ENCODE results near the gene RIPPLY2.
"Not testable (repeated sequence)": the region's sequence is repeated elsewhere in the genome, so short reads cannot be mapped to it uniquely, and the experiment has no call there.

Gene RIPPLY2

DNA sequence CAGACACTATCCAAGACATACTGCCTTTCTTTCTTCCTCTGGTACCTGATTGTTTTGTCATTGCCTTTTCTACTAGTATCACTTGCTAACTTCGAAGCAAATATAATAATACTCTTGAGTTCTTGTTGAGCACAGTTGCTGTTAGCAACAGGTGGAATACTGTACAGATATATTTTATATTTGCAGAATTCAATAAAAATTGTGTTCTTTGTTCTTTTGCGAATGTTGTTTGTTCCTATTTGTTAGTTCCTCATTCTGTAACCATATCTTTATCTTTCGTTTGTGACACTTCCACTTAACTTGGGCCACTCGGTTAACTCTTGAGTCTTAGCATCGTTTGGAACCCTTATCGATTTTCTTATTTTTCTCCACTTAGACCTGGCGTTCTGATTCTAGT lies 7.2 kb downstream of the RIPPLY2 start:
- no peak for DNase-seq (ENCODE audit: low spot score)

DNA sequence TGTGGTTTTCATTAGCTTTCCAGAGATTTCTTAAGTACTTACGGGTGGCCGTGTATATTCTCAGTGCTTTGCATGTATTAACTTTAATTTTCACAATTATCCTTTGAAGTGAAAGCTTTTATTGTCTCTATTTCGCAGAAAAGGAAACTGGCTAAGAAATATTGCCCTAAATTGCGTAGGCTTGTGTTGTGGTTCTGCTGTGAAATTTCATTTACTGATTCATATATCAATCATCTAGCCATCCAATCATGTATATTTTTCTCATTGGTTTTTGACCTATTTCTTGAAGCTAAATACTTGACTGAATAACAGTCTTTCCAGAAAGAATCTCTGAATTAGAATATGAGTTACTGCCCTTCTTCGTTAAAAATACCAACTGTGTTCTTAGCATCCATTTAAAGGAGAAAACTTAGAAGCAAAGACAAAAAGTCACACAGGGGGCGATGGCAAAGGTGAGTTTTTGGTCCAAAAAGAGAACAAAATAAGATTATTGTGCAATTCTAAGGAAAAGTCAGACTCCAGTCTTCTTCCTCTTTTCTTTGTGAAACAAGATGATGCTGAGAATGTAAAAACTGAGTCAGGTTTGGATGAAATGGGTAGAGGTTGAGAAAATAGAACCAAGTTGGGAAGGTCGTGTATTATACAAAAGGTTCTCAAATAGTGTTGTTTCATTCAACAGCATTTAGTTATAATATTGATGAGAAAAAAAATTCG lies 7.8 kb downstream of the RIPPLY2 start:
- no peak for DNase-seq (ENCODE audit: low spot score)

DNA sequence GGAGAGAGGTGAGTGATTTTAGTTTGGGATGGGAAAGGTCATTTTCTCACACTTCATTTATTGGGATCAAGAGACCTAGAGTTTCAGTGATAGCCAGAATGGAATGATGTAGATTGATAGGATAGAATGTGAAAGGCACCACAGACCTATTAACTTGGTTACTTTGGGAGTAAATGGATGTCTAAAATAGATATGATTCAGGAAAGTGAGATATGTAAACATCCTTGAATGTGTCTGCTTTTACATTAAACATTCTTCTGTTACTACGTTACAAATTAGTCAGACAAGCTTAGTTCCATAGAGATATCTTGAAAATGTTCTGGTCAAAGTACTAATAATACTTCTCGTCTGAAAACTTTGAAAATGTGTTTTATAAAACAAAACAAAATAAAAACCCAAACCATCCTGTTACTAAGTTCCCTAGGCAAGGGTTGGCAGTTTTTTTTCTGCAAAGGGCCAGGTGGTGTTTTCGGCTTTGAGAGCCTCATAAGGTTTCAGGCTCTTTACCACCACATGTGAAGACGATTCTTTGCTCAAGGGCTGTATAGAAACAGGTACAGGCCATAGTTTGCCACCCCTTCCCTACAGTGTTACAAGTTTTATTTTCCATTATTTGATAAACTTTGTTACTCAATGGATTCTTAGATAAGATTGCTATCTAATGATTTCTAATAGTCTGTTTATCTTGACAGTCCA lies 9.8 kb downstream of the RIPPLY2 start:
- DNase-seq (ENCODE audit: low spot score): no peak

DNA sequence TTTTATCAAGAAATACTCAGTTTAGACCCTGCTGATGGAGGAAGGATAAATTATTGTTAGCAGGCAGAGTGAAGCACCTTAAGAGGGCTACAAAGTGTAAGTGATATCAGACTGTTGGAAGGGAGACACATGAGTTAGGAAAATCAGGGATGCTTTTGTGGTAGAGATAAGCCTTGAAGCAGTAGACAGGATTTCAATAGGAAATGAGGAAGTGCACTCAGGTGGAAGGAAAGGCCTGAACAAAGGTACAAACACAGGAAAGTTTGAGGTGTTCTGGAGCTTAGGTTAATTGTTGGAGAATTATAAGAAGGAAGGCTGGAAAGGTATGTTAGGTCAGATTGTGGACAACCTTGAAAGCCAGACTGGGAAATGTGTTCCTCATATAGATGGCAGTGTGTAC lies 13.9 kb downstream of the RIPPLY2 start:
- no peak for DNase-seq (ENCODE audit: low spot score)

DNA sequence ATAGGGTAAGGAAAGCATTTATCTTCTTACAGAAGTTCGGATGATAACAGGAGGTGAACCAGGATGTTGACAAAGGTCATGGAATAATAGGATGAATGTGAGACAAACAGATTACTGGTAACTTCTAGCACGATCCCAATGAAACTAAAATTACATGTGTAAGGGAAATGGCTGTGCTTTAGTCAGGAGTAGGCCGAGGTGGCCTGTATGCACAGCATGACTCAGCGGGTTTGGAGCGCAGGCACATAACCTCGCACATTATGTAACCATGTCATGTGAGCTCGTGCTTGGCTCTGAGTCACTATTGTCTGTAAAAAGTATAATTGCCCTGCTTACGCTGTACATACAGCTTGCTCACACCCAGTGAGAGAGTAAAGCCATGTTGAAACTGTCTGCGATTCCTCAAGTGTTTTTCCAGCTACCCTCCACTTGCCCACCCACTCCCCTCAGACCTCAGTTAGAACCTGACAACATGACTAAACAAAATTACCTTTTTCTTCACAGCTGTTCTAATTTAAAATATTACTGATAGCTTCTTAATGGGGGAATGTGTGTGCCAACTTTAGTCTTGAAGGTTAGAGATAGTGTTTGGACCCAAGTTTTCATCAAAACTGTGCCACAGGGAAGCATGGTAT lies 14.5 kb downstream of the RIPPLY2 start:
- DNase-seq (ENCODE audit: low spot score): peak; percentile 31

DNA sequence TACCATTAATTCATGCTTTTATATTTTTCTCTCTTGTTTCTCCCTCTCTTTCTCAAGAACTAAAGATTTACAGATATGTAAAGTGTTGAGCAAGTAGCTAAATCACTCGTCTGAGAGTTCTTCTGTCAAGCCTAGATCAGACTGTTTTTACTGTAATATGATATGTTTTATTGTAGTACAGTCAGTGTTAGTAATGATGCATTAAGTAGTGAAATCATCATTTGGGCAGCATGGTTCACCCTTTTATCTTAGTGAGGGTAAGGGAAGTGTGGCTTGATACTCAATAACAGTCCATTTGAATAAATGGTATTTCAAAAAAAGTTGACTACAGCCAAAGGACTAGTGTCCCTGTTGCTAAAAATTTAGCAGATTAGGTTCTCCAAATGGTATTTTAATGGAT lies 15.5 kb downstream of the RIPPLY2 start:
- no peak for DNase-seq (ENCODE audit: low spot score)

DNA sequence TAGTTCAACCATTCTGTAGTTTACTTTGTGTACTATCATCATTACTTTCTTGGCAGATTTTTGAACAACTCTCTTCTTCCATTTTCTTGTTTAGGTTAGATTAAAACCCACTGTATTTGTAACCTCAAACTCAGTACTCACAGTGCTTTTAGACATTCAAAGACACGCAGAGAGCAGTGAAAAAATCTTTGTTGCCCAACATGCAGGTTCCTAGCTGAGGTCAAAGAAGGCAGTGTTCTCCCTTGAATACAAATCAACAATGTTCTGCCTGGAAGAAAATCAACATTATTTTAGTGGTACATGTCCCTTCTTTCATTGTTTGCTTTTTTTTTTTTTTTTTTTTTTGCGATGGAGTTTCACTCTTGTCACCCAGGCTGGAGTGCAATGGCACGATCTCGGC lies 17.5 kb downstream of the RIPPLY2 start:
- peak; percentile 14 for DNase-seq (ENCODE audit: low spot score)

DNA sequence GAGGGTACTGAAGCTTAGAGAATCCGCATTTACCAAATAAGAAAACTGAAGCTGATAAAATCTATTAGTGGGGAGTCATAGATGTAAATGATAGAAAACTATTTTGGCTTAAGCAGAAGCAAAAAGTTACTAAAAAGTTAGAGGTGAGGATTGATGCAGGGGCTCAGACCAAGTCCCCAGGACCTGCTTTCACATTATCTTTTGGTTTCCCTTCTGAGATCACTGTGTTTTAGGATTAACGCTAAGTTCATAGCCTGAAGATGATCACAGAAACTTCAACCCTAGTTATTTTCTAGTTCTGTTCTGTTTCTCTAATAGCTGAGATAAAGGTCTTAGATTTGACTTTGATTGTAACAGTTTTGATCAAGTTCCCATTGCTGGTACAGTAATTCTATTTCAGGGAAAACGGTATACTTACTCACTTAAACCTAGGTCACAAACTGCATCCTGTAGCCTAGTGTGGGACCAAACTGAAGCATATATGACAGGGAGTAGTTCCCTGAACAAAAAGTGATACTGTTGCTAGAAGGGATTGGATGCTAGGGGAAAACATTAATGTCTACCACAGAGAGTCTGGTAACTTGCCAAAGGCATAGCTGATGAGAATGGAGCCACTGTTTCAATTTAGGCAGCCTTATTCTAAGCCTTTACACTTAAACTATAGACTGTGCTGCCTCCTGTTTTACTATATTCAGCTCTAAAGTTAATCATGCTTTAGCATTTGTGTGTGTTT lies 19.4 kb downstream of the RIPPLY2 start:
- peak; percentile 68 for DNase-seq (ENCODE audit: low spot score)

DNA sequence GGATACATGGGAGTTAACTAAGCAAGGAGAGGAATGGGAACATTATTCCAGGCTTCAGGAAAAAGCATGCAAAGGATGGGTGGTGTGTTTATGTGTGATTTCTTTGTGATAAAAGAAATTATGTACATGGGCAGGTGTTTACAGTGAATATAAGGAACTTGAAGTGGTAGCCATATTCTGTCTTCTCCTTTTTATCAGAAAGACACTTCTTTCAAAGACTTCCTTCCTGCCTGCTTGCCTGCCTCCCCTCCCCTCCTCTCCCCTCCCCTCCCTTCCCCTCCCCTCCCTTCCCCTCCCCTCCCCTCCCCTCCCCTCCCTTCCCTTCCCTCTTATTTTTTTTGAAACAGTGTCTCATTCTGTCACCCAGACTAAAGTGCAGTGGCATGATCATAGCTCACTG lies 20.7 kb downstream of the RIPPLY2 start:
- no peak for DNase-seq (ENCODE audit: low spot score)

DNA sequence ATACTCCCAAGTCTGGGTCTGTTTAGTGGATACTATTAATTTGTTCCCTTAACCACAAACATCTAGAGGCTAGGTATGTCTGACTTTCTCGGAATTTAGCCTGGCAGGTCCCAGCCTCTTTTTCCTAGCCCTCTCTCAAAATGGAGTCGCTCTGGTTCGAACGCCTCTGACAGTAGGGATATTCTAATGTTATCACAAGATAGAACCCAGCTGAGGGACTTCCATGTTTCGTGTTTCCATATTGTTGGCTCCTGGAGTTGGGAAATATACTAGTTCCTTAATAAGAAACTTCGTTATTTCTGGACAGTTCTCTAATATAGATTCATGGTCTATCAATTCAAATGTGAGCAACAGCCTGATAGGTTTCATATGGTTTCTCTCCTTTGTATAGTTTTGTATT lies 22.7 kb downstream of the RIPPLY2 start:
- DNase-seq (ENCODE audit: low spot score): no peak

DNA sequence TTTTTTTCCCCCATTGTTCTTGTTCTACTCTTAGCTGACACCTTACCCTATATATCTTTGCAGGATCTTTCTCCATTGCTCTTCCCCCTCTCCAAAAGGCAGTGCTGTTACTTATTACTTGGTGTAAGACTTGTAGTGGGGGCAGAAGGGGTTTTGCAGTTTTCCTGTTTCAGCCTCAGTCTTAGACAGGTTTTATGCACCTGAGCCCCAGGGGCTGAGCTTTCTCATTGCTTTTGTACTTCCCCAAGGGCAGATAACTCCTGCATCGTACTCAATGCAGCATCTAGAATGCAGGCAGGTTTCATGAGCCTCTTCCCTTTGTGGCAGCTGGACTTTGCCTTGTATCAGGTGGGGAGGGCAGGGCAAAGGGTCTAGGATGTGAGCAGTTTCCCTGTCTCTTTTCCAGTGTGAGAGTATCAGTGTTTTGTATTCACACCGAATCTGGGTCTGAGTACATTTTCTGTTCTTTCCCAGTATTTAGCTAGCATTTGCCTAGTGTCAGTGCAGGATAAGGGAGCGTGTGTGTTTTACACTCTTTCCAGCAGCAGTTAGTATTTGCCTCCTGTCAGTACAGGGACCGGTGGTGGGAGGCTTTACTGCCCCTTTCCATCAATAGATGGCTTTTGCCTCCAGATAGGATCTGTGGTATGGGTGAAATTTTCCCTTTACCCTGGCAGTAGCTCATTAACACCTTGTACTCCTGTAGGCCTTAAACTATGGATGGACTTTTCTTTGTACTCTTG lies 25.9 kb downstream of the RIPPLY2 start:
- no peak for DNase-seq (ENCODE audit: low spot score)

DNA sequence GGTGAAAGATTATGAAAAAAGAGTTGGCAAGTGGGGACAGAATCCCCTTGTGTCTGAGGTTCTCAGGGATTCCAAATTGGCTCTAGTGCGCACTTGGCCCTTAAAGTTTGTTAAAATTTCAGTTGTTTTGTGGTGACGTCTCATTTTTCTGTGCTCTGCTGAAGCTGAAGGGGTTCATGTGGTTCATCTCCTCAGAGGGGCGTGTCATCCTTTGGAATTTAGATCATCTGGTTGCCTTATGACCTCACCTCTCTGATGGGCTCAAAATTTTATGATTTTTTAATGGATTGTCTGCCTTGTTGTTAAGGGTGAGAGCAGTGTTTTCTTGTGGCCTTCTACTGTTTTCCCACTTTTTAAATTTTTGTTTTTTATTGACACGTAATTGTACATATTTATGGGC lies 26.6 kb downstream of the RIPPLY2 start:
- no peak for DNase-seq (ENCODE audit: low spot score)

DNA sequence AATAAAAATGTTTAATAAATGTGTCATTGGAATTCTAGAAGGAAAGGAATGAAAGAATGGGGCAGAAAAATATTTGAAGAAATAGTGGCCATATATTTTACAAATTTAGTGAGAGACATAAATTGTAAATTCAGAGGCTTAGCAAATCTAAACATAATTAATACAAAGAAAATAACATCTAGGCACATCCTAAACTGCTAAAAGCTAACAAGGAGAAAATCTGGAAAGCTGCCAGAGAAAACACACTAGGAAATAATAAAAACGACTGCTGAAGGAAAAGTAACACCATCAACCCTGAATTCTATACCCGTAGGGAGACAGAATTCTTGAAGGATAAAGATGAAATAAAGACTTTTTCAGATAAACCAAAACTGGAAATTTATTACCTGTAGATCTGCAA lies 30.1 kb downstream of the RIPPLY2 start:
- DNase-seq (ENCODE audit: low spot score): no peak

DNA sequence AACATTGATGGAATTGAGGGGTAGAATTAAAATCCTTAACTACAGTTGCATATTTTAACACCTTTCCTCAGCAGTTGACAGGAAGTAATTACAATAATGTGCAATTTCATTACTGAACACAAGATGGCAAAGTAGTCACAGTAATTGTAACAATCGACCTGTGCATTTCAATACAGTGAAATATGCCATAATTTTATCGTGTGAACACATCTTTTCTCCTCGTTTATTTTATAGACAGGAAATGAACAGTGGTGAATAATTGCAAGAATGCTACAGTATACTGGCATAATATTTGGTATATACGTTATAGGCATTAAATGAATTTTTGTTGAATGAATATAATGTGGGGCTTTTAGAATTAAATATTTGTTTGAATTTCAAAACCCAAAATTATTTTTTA lies 31.4 kb downstream of the RIPPLY2 start:
- DNase-seq (ENCODE audit: low spot score): peak; percentile 56

DNA sequence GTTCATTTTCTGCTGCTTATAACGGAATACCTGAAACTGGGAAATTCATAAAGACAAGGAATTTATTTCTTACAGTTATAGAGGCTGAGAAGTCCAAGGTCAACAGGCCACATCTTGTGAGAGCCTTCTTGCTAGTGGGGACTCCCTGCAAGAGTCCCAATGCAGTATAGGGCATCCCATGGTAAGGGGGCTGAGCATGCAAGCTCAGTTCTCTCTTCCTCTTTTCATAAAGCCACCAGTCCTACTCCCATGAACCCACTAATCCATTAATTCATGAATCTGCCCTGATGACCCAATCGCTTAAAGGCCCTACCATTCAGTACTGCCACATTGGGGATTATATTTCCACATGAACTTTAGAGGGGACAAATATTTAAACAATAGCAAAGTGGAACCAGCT lies 32.8 kb downstream of the RIPPLY2 start:
- no peak for DNase-seq (ENCODE audit: low spot score)

DNA sequence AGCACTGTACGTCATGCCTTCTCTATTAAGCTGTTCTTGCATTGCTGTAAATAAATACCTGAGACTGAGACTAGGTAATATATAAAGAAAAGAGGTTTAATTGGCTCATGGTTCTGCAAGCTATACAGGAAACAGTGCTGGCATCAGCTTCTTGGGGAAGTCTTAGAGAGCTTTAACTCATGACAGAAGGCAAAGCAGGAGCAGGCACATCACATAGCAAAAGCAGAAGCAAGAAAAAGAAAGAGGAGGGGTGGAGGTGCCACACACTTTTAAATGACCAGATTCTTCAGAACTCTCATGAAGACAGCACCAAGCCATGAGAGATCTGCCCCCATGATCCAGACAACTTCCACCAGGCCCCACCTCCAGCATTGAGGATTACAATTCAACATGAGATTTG lies 36.5 kb downstream of the RIPPLY2 start:
- DNase-seq (ENCODE audit: low spot score): no peak

DNA sequence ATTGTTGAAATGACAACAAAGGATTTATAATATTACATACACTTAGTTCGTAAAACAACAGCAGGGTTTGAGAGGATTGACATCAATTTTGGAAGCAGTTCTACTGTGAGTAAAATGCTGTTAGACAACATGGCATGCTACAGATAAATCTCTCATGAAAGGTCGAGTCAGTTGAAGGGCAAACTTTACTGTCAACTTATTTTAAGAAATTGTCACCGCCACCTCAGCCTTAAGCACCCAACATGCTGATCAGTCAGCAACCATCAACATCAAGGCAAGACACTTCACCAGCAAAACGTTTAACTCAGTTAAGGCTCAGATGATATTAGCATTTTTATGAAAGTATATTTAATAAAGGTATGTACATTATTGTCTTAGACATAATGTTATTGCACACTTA lies 37.4 kb downstream of the RIPPLY2 start:
- no peak for DNase-seq (ENCODE audit: low spot score)

DNA sequence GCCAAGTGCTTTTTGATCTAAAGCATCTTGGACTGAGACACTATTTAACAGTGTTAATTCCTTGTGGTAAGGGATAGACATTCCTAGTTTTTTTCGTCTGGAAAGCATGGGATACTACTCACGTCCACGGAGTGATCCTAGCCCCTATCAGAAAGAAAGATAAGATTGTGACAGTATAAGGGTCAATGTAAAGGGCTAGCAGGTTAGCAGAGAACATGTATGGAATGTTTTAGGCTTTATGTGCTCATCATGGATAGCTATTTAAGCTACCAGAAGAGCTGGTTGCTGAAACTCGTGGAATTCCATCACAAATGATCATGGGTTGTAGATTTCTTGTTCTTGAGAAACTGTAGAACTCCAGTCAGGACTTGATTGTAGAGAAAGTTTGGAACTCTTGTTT lies 38.4 kb downstream of the RIPPLY2 start:
- no peak for DNase-seq (ENCODE audit: low spot score)

DNA sequence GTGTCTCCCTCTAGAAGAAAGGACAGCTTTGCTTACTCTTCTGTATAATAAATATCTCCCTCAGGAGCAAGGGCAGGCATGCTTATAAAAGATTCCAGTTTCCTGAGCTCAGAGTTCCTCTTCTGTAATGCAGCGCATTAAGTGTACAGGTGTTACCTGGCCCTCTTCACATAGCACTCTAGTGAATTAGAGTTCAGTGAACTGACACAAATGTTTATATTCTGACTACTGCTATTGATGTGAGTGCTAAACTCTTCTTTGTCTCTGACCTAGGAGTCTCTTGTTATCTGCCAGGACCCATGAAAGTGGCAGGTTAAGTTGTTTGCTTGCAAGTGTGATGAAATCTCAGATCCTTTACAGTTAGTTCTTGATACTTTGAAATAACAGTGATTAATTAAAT lies 39.9 kb downstream of the RIPPLY2 start:
- no peak for DNase-seq (ENCODE audit: low spot score)

DNA sequence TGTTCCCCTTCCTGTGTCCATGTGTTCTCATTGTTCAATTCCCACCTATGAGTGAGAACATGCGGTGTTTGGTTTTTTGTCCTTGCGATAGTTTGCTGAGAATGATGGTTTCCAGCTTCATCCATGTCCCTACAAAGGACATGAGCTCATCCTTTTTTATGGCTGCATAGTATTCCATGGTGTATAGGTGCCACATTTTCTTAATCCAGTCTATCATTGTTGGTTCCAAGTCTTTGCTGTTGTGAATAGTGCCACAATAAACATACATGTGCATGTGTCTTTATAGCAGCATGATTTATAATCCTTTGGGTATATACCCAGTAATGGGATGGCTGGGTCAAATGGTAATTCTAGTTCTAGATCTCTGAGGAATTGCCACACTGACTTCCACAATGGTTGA lies 43.9 kb downstream of the RIPPLY2 start:
- DNase-seq (ENCODE audit: low spot score): not testable (repeated sequence)

DNA sequence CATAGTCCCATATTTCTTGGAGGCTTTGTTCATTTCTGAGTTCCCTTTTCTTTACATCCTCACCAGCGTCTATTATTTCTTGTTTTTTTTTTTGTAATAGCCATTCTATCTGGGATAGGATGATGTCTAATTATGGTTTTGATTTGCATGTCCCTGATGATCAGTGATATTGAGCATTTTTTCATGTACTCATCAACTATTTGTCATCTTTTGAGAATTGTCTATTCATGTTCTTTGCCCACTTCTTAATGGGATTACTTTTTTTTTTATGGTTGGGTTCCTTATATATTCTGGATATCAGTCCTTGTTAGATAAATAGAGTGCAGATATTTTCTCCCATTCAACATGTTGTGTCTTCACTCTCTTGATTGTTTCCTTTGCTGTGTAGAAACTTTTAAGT lies 48.5 kb downstream of the RIPPLY2 start:
- no peak for DNase-seq (ENCODE audit: low spot score)

DNA sequence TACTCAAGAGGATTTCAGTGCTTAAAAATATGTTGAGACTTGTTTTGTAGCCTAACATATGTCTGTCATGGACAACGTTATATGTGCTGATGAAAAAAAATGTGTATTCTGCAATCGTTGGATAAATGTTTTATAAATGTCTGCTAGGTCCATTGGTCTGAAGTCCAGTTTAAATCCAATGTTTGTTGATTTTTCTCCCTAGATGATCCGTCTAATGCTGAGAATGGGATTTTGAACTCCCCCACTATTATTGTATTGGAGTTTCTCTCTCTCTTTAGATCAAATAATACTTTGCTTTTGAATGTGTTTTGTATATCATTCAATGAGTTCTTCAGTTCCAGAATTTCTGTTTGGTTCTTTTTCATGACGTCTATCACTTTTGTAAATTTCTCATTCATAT lies 51.2 kb downstream of the RIPPLY2 start:
- no peak for DNase-seq (ENCODE audit: low spot score)

Measured in Ammon's horn (tissue), 1 donor.